H9 (cell line): ENCODE measurements around the gene EPHA3. TPM values are rescaled to one million over a fixed set of nuclear protein-coding genes. Genes with fewer than 3 reads are reported as not detected.

Source experiments
- DNase-seq: peaks from one replicate; pipeline ENCODE4 v3.0.0-alpha.2; 2017
- H2AFZ ChIP-seq: one replicate; pipeline ENCODE4 v1.6.1; 2013; ENCODE audit warnings: mild to moderate bottlenecking, low read length, control low read depth, moderate library complexity
- H2AK5ac ChIP-seq: 2 replicates; pipeline ENCODE4 v1.6.1; 2013; ENCODE audit warnings: low read length, control low read depth, mixed read lengths; ENCODE audit not compliant: insufficient read length
- H2BK120ac ChIP-seq: one replicate; pipeline ENCODE4 v1.6.1; 2013; ENCODE audit warnings: low read depth, mild to moderate bottlenecking, low read length, control low read depth, inconsistent platforms; ENCODE audit not compliant: poor library complexity, severe bottlenecking
- H2BK12ac ChIP-seq: 2 replicates; pipeline ENCODE4 v1.6.1; 2013; ENCODE audit warnings: low read length, control low read depth, mixed read lengths, low read depth; ENCODE audit not compliant: insufficient read length
- H2BK15ac ChIP-seq: 2 replicates; pipeline ENCODE4 v1.6.1; 2013; ENCODE audit warnings: low read depth, low read length, control low read depth
- H2BK20ac ChIP-seq: one replicate; pipeline ENCODE4 v1.6.1; 2013; ENCODE audit warnings: low read depth, mild to moderate bottlenecking, low read length, control low read depth, inconsistent platforms; ENCODE audit not compliant: poor library complexity, severe bottlenecking
- H2BK5ac ChIP-seq: 2 replicates; pipeline ENCODE4 v1.6.1; 2013; ENCODE audit warnings: low read length, control low read depth, mixed read lengths; ENCODE audit not compliant: insufficient read length
- H3K14ac ChIP-seq: 2 replicates; pipeline ENCODE4 v1.6.1; 2013; ENCODE audit warnings: low read length, control low read depth; ENCODE audit not compliant: insufficient read depth
- H3K18ac ChIP-seq: 2 replicates; pipeline ENCODE4 v1.6.1; 2013; ENCODE audit warnings: low read depth, mild to moderate bottlenecking, mixed read lengths, low read length, control low read depth; ENCODE audit not compliant: insufficient read length
- H3K23ac ChIP-seq: 2 replicates; pipeline ENCODE4 v1.6.1; 2013; ENCODE audit warnings: low read length, control low read depth, mixed read lengths, low read depth; ENCODE audit not compliant: insufficient read length
- H3K23me2 ChIP-seq: 2 replicates; pipeline ENCODE4 v1.6.1; 2013; ENCODE audit warnings: low read depth, mild to moderate bottlenecking, mixed read lengths, low read length, control low read depth; ENCODE audit not compliant: insufficient read length, poor library complexity, severe bottlenecking
- H3K27ac ChIP-seq: 2 replicates; pipeline ENCODE4 v1.5.1; 2013; ENCODE audit warnings: low read length, control low read depth, mixed read lengths, low read depth; ENCODE audit not compliant: insufficient read length
- H3K27me3 ChIP-seq: 2 replicates; pipeline ENCODE4 v1.6.1; 2013; ENCODE audit warnings: low read length, control low read depth, inconsistent platforms; ENCODE audit not compliant: insufficient read depth
- H3K4ac ChIP-seq: 2 replicates; pipeline ENCODE4 v1.6.1; 2013; ENCODE audit warnings: low read depth, mild to moderate bottlenecking, control low read depth, inconsistent platforms, low read length, moderate library complexity
- H3K4me1 ChIP-seq: 2 replicates; pipeline ENCODE4 v1.6.1; 2013; ENCODE audit warnings: low read length, control low read depth, inconsistent platforms; ENCODE audit not compliant: insufficient read depth
- H3K4me2 ChIP-seq: 2 replicates; pipeline ENCODE4 v1.6.1; 2013; ENCODE audit warnings: low read length, control low read depth, mixed read lengths; ENCODE audit not compliant: insufficient read length, insufficient read depth
- H3K56ac ChIP-seq: 2 replicates; pipeline ENCODE4 v1.6.1; 2013; ENCODE audit warnings: low read depth, mild to moderate bottlenecking, mixed read lengths, low read length, control low read depth; ENCODE audit not compliant: insufficient read length
- H3K79me1 ChIP-seq: 2 replicates; pipeline ENCODE4 v1.6.1; 2013; ENCODE audit warnings: low read depth, mild to moderate bottlenecking, moderate library complexity, low read length, control low read depth, inconsistent platforms; ENCODE audit not compliant: insufficient read depth, poor library complexity, severe bottlenecking
- H3K79me2 ChIP-seq: 2 replicates; pipeline ENCODE4 v1.6.1; 2013; ENCODE audit warnings: low read length, control low read depth, inconsistent platforms; ENCODE audit not compliant: insufficient read depth
- H3K9ac ChIP-seq: 2 replicates; pipeline ENCODE4 v1.6.1; 2013; ENCODE audit warnings: low read length, control low read depth, mixed read lengths; ENCODE audit not compliant: insufficient read length; ENCODE audit errors: extremely low read depth
- H3K9me3 ChIP-seq: one replicate; pipeline ENCODE4 v1.6.1; 2013; ENCODE audit warnings: low read depth, low read length, inconsistent platforms; ENCODE audit not compliant: control insufficient read depth
- H3T11ph ChIP-seq: one replicate; pipeline ENCODE4 v1.6.1; 2013; ENCODE audit warnings: mild to moderate bottlenecking, low read length, control low read depth, inconsistent platforms
- H4K20me1 ChIP-seq: one replicate; pipeline ENCODE4 v1.6.1; 2013; ENCODE audit not compliant: control insufficient read depth, insufficient read length, insufficient read depth
- H4K5ac ChIP-seq: 2 replicates; pipeline ENCODE4 v1.6.1; 2013; ENCODE audit warnings: low read depth, mild to moderate bottlenecking, mixed read lengths, low read length, control low read depth; ENCODE audit not compliant: insufficient read length
- H4K8ac ChIP-seq: replicated peaks from 2 replicates; pipeline ENCODE4 v1.6.1; 2013; ENCODE audit warnings: low read length, control low read depth, mixed read lengths, low read depth; ENCODE audit not compliant: insufficient read length
- H4K91ac ChIP-seq: 2 replicates; pipeline ENCODE4 v1.6.1; 2013; ENCODE audit warnings: low read depth, mild to moderate bottlenecking, moderate library complexity, mixed read lengths, low read length, control low read depth; ENCODE audit not compliant: insufficient read length
- H3K27ac Mint-ChIP-seq, 3 experiments: 2 replicates in 2 of 3; 3 replicates in 1 of 3; pipeline ENCODE4 v1.8.0; 2020 to 2021; ENCODE audit warnings: mixed read lengths in 3 of 3, mild to moderate bottlenecking in 1 of 3, moderate library complexity in 1 of 3
- H3K27me3 Mint-ChIP-seq: 2 replicates; pipeline ENCODE4 v1.8.0; 2021; ENCODE audit warnings: low read depth, mild to moderate bottlenecking, moderate library complexity, mixed read lengths
- H3K36me3 Mint-ChIP-seq, 3 experiments: 2 replicates in 2 of 3; 3 replicates in 1 of 3; pipeline ENCODE4 v1.8.0; 2020 to 2021; ENCODE audit warnings: low read depth in 3 of 3, mixed read lengths in 3 of 3; ENCODE audit not compliant: insufficient read depth in 1 of 3
- H3K4me1 Mint-ChIP-seq, 2 experiments: 2 replicates each; pipeline ENCODE4 v1.8.0; 2020; ENCODE audit warnings: mixed read lengths in 2 of 2
- H3K4me3 Mint-ChIP-seq, 2 experiments: 2 replicates in 1 of 2; 3 replicates in 1 of 2; pipeline ENCODE4 v1.8.0; 2020 to 2021; ENCODE audit warnings: mild to moderate bottlenecking in 2 of 2, mixed read lengths in 2 of 2, moderate library complexity in 1 of 2
- H3K9me3 Mint-ChIP-seq, 2 experiments: 2 replicates in 1 of 2; 3 replicates in 1 of 2; pipeline ENCODE4 v1.8.0; 2020; ENCODE audit warnings: mild to moderate bottlenecking in 2 of 2, mixed read lengths in 2 of 2, moderate library complexity in 1 of 2
- CTCF ChIP-seq: fragments of 200-600 bp; sonication (generic); conservative IDR thresholded peaks from 3 replicates; pipeline ENCODE4 v1.8.0; 2021; ENCODE audit warnings: antibody characterized with exemption, mild to moderate bottlenecking
- WGBS: extraction: QIAGEN DNeasy Blood & Tissue Kit; methylation state at CpG from one replicate; pipeline ENCODE4 v1.1.7; 2013; ENCODE audit warnings: missing lambda C conversion rate, low lambda C conversion rate, mixed read lengths; ENCODE audit not compliant: insufficient read length; ENCODE audit errors: extremely low coverage; 5-methylcytosine and 5-hydroxymethylcytosine counted together
- total RNA-seq: library from RNA; stranded (reverse); gene quantifications from 2 replicates; pipeline ENCODE4 v1.2.1, GENCODE V29; 2021

Gene EPHA3
- total RNA-seq, 1 experiment from 2014 or later: 0.66 TPM

GRCh38 chr3:89114841-89115223 is 7.4 kb downstream of the EPHA3 start:
- no peak for DNase-seq
- H3K79me2 ChIP-seq: no peaks in the 10 kb centered on the region
- H3K79me1 ChIP-seq: no peaks in the 10 kb centered on the region
- H3K36me3 Mint-ChIP-seq: no peaks in the 10 kb centered on the region
- no peak overlapping the region for H2BK15ac ChIP-seq
- peak overlapping the region; percentile 77 for H3K4me2 ChIP-seq
- no peak overlapping the region for H3K23ac ChIP-seq
- no peak overlapping the region for H4K5ac ChIP-seq
- peaks cover 25 to 28% of the 10 kb centered on the region in 2 experiments for H3K4me1 Mint-ChIP-seq
- no peaks in the 10 kb centered on the region; a peak in 1 of 5 replicates for H3K9me3 Mint-ChIP-seq
- no peak overlapping the region for H3K9ac ChIP-seq
- H3K27ac ChIP-seq: no peak overlapping the region
- H2AFZ ChIP-seq: no peak overlapping the region
- H3K56ac ChIP-seq: no peak overlapping the region
- H2BK12ac ChIP-seq: no peak overlapping the region
- H4K20me1 ChIP-seq: no peaks in the 10 kb centered on the region
- no peak overlapping the region for H3K18ac ChIP-seq
- no CpG with 5 or more reads among the region's 13 CpGs for WGBS
- H2BK120ac ChIP-seq: no peak overlapping the region
- no peak overlapping the region for H2BK5ac ChIP-seq
- H3T11ph ChIP-seq: no peak overlapping the region
- no peaks in the 10 kb centered on the region for H3K9me3 ChIP-seq
- H3K27ac Mint-ChIP-seq: no peak overlapping the region
- peaks cover 7% of the 10 kb centered on the region for H3K23me2 ChIP-seq
- peaks cover 24% of the 10 kb centered on the region for H3K27me3 Mint-ChIP-seq
- H3K4me1 ChIP-seq: 0 out of 2 replicates have a peak, but pooled peaks cover 4% of the 10 kb centered on the region
- peaks cover 4% of the 10 kb centered on the region; the same call in 1 of the 2 replicates for H3K27me3 ChIP-seq
- no peak; the same call in 2 of the 3 replicates for TF ChIP-seq CTCF
- H3K4ac ChIP-seq: no peak overlapping the region
- no peak overlapping the region for H4K8ac ChIP-seq
- no peak overlapping the region for H4K91ac ChIP-seq
- no peak overlapping the region for H2AK5ac ChIP-seq
- H3K4me3 Mint-ChIP-seq: peak overlapping the region; percentile 80 to 84
- H2BK20ac ChIP-seq: no peak overlapping the region
- no peak overlapping the region for H3K14ac ChIP-seq
